Measurements from ENCODE around the gene ASB7. TPM values are rescaled to one million over a fixed set of nuclear protein-coding genes. Genes with fewer than 3 reads are reported as not detected.
"Not testable (repeated sequence)": the region's sequence is repeated elsewhere in the genome, so short reads cannot be mapped to it uniquely, and the experiment has no call there.

The ASB7 gene
- total and polyA plus RNA-seq, 12 donors: 2.9 to 7.0 (median 5.8) TPM

DNA sequence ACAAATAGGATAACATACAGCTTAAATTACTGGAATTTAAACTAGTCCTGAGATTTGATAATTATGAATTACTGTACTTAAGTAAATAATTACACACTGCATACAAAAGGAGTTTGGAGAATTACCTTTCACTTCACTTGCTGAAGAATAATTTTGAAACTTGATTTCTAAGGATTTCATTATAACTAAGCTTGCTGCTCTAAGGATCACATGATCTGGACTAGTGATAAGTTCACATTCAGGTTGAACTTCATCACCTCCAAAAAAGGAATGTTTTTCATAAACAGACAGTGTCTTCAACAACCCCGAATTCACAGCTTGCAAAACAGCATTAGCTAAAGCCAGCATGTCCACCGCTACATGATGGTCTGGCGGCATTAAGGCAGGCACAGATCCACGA, 28.9 kb upstream of the ASB7 start:
- DNase-seq (no peak), ATAC-seq (no peak)
- Histone ChIP-seq H3K9me3 (no peaks in the 10 kb centered on the region), H3K27ac (no peak overlapping the region), H3K36me3 (peaks cover 0 to 59% (median 13%) of the 10 kb centered on the region in 9 donors), H3K4me1 (peaks cover 0 to 4% (median 0%) of the 10 kb centered on the region in 9 donors), H3K4me3 (no peak overlapping the region), H3K27me3 (no peaks in the 10 kb centered on the region)
- TF ChIP-seq, protein P1, sequence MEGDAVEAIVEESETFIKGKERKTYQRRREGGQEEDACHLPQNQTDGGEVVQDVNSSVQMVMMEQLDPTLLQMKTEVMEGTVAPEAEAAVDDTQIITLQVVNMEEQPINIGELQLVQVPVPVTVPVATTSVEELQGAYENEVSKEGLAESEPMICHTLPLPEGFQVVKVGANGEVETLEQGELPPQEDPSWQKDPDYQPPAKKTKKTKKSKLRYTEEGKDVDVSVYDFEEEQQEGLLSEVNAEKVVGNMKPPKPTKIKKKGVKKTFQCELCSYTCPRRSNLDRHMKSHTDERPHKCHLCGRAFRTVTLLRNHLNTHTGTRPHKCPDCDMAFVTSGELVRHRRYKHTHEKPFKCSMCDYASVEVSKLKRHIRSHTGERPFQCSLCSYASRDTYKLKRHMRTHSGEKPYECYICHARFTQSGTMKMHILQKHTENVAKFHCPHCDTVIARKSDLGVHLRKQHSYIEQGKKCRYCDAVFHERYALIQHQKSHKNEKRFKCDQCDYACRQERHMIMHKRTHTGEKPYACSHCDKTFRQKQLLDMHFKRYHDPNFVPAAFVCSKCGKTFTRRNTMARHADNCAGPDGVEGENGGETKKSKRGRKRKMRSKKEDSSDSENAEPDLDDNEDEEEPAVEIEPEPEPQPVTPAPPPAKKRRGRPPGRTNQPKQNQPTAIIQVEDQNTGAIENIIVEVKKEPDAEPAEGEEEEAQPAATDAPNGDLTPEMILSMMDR (IDR thresholded peaks at IDR 0.05): no peak
- whole genome bisulfite sequencing, 2 donors: 91 to 95% methylated on average over 4 of the region's 4 CpGs
- intact Hi-C loops (cut with DNase I): loop anchor here in 4 of 10 donors (2.0 to 5.0 kb wide), 4 partner anchors 221 to 231 kb away; partner anchors contain the start of gene ADAMTS17 (in 1 of the 4)

DNA sequence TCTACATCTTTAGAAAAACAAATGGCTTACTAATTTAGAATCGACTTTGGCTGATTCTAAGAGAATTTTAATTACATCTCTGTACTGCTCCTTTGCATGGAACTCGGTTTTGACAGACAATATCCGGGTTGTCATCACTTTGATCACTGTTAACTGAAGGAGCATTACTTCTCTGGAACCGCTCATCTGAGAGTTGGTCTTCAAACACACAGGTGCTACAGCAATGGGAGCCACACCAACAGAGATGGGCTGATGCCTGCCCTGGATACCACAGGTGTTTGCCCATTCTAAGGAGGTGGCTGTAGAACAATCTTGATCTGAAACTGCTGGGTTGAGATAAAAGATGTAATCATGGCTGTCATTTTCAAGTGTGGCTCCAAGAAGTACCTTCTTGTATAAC, 22.0 kb upstream of the ASB7 start:
- TF ChIP-seq, protein P1 (IDR thresholded peaks at IDR 0.05): no peak
- 92 to 93% methylated on average over 4 of the region's 4 CpGs for WGBS, 2 donors
- H3K27me3 ChIP-seq: no peaks in the 10 kb centered on the region
- peaks cover 0 to 18% (median 0%) of the 10 kb centered on the region in 9 donors for H3K36me3 ChIP-seq
- peaks cover 0 to 13% (median 0%) of the 10 kb centered on the region in 9 donors for H3K4me1 ChIP-seq
- H3K27ac ChIP-seq: no peak overlapping the region
- DNase-seq (no peak), ATAC-seq (no peak)
- no peaks in the 10 kb centered on the region for H3K9me3 ChIP-seq
- intact Hi-C loops (cut with DNase I): loop anchor here in 1 of 10 donors (10.0 kb wide), 1 partner anchor 646 kb away; no protein-coding TSS in a partner anchor
- H3K4me3 ChIP-seq: no peak overlapping the region

DNA sequence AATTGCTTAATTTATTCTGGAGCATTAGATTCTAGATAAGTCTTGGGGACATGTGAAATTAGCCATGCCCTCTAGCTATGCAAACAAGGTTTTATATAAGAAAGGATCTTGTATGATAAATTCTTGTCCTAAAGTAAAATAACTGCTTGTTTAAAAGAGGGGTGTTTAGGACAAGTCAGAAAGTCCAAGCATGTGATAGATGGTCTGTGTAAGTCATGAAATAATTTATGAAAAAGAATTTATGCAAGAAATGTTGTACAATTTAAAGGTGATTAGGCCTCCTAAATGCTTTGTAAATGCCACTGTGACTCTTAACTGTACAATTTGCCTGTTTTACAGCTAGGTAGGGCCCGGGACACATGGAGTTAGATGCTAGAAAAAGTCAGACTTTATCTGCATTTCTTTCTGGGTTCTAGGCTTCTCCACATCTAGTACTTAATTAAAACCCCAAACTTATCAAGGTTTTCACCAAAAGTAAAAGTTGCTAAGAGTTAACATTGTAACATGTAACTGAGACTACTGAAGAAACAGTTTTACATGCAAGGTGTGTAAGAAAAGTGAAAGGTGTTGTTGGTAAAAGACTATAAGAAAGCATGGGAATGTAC, 13.6 kb upstream of the ASB7 start:
- WGBS, 2 donors: 46 to 96% methylated on average over 1 of the region's 1 CpG
- no peak overlapping the region for H3K27ac ChIP-seq

DNA sequence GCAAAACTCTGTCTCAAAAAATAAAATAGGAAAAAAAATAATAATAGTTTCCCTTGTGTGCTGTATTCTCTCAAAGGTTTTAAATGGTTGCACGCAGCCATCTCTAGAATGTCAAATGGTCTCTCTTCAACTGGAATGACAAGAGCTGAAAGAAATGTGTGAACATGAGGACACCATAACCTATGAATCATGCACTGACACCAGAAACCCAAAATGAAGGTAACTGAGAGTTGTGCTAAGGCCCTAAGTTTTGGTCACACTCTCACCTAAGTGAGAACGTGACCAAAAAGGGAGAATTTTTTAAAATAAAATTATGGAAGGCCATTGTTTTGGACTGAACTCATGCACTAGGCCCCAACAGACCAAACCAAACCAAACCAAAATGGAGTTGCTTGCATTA, 11.2 kb upstream of the ASB7 start:
- H3K36me3 ChIP-seq; H3K27me3 ChIP-seq; DNase-seq; ATAC-seq; H3K27ac ChIP-seq; H3K4me3 ChIP-seq; intact Hi-C loops (cut with DNase I): not testable (repeated sequence)
- H3K9me3 ChIP-seq: peaks cover 0 to 34% (median 8%) of the 10 kb centered on the region in 11 donors
- H3K4me1 ChIP-seq: peaks cover 0 to 11% (median 6%) of the 10 kb centered on the region in 9 donors
- 98 to 99% methylated on average over 2 of the region's 2 CpGs for WGBS, 2 donors

More for the DNA sequence above, 13.6 kb upstream of the ASB7 start:
- TF ChIP-seq, protein P1 (IDR thresholded peaks at IDR 0.05): no peak
- peaks cover 0 to 6% (median 0%) of the 10 kb centered on the region in 9 donors for H3K4me1 ChIP-seq
- DNase-seq (no peak), ATAC-seq (no peak)
- intact Hi-C loops (cut with DNase I): loop anchor here in 1 of 10 donors (10.0 kb wide), 1 partner anchor 654 kb away; no protein-coding TSS in a partner anchor
- peaks cover 0 to 5% (median 0%) of the 10 kb centered on the region in 9 donors for H3K36me3 ChIP-seq
- H3K4me3 ChIP-seq: no peak overlapping the region
- H3K27me3 ChIP-seq: no peaks in the 10 kb centered on the region
- H3K9me3 ChIP-seq: peaks cover 0 to 34% (median 8%) of the 10 kb centered on the region in 11 donors

DNA sequence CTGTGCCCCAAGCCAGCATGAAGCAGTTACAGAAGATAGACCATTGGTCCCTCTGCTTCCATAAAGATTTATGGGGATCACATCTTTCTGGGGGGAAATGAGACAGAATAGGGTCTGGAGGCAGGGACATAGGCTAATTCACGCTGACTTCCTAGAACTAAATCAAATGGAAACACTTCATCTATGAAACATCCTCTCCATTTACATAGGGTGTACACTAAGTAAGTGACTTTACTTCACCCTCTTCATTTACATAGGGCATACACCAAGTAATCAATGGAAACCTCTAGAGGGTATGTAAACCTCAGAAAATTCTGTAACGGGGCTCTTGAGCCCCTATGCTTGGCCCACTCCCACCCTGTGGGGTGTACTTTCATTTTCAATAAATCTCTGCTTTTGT, 10.6 kb upstream of the ASB7 start:
- WGBS, 2 donors: 68 to 97% methylated on average over 2 of the region's 2 CpGs

More for the DNA sequence above, 10.6 kb upstream of the ASB7 start:
- Histone ChIP-seq H3K4me1 (peaks cover 0 to 14% (median 12%) of the 10 kb centered on the region in 9 donors), H3K9me3 (peaks cover 0 to 34% (median 8%) of the 10 kb centered on the region in 11 donors), H3K4me3 (no peak overlapping the region), H3K36me3 (peaks cover 0 to 5% (median 0%) of the 10 kb centered on the region in 9 donors), H3K27ac (no peak overlapping the region), H3K27me3 (no peaks in the 10 kb centered on the region)
- ATAC-seq: no peak
- DNase-seq: no peak
- TF ChIP-seq, protein P1 (IDR thresholded peaks at IDR 0.05): no peak
- intact Hi-C loops (cut with DNase I): no loop called here
